ENCODE data around the gene SPIRE2.

The SPIRE2 gene

DNA sequence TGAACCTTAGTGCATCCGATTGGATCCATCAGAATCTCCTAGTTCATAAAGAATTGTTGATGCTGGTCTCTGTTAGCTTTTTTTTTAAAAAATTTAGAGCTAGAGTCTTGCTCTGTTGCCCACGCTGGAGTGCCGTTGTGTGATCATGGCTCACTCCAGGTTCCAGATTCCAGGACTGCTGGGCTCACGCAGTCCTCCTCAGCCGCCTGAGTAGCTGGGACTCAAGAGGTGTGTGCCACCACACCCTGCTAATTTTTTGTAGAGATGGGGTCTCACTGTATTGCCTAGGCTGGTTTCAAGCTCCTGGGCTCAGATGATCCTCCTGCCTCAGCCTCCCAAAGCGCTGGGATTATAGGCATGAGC, 53.1 kb downstream of the SPIRE2 start:
- Histone ChIP-seq H3K9me3 (ENCODE audit: control insufficient read depth in 5 of 5, low read length in 5 of 5) (no peaks in the 10 kb centered on the region), H3K36me3 (ENCODE audit: control insufficient read depth in 5 of 5, insufficient read depth in 5 of 5, low read length in 5 of 5) (peaks cover 0 to 73% (median 59%) of the 10 kb centered on the region in 5 donors)

GRCh38 chr16:89883346-89884040, 55.2 kb downstream of the SPIRE2 start:
- Histone ChIP-seq H3K27ac (ENCODE audit: low read depth, low read length) (no peak overlapping the region), H3K27me3 (ENCODE audit: control insufficient read depth in 5 of 5, insufficient read depth in 4 of 5, low read length in 5 of 5) (no peaks in the 10 kb centered on the region), H3K4me1 (ENCODE audit: control insufficient read depth in 5 of 5, insufficient read depth in 5 of 5, low read length in 5 of 5) (peaks cover 0 to 7% (median 0%) of the 10 kb centered on the region in 5 donors), H3K9me3 (ENCODE audit: control insufficient read depth in 5 of 5, low read length in 5 of 5) (no peaks in the 10 kb centered on the region), H3K4me3 (ENCODE audit: low read depth in 1 of 5, low read length in 5 of 5) (no peak overlapping the region), H3K36me3 (ENCODE audit: control insufficient read depth in 5 of 5, insufficient read depth in 5 of 5, low read length in 5 of 5) (peaks cover 0 to 93% (median 72%) of the 10 kb centered on the region in 5 donors), H3K9ac (ENCODE audit: low read length in 5 of 5) (no peak overlapping the region)

More for the DNA sequence above, 53.1 kb downstream of the SPIRE2 start:
- no peak overlapping the region for H3K4me3 ChIP-seq (ENCODE audit: low read depth in 1 of 5, low read length in 5 of 5)
- no peak overlapping the region for H3K27ac ChIP-seq (ENCODE audit: low read depth, low read length)
- no peaks in the 10 kb centered on the region for H3K27me3 ChIP-seq (ENCODE audit: control insufficient read depth in 5 of 5, insufficient read depth in 4 of 5, low read length in 5 of 5)
- peaks cover 0 to 7% (median 0%) of the 10 kb centered on the region in 5 donors for H3K4me1 ChIP-seq (ENCODE audit: control insufficient read depth in 5 of 5, insufficient read depth in 5 of 5, low read length in 5 of 5)
- H3K9ac ChIP-seq (ENCODE audit: low read length in 5 of 5), result no peak overlapping the region

DNA sequence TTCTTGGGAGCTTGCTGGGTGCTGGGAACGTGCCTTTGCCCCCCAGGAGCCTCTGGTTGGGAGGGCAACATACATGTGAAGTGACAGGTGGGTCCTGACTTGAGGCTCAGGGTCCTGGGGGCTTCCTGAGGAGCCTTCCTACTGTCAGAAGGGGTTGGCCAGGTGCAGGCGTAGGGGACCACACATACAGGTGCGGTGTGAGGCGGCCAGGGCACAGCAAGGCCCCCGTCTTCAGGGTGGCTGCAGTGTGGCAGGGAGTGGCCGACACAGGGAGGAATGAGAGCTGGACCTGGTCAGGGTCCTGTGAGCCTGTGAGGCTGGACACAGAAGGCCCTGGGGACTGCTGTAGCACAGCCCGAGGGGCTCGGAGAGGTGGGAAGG, 55.8 kb downstream of the SPIRE2 start:
- Histone ChIP-seq H3K4me1 (ENCODE audit: control insufficient read depth in 5 of 5, insufficient read depth in 5 of 5, low read length in 5 of 5) (peaks cover 0 to 7% (median 0%) of the 10 kb centered on the region in 5 donors), H3K27ac (ENCODE audit: low read depth, low read length) (no peak overlapping the region), H3K9me3 (ENCODE audit: control insufficient read depth in 5 of 5, low read length in 5 of 5) (no peaks in the 10 kb centered on the region), H3K9ac (ENCODE audit: low read length in 5 of 5) (no peak overlapping the region), H3K27me3 (ENCODE audit: control insufficient read depth in 5 of 5, insufficient read depth in 4 of 5, low read length in 5 of 5) (no peaks in the 10 kb centered on the region), H3K4me3 (ENCODE audit: low read depth in 1 of 5, low read length in 5 of 5) (no peak overlapping the region), H3K36me3 (ENCODE audit: control insufficient read depth in 5 of 5, insufficient read depth in 5 of 5, low read length in 5 of 5) (peaks cover 0 to 91% (median 71%) of the 10 kb centered on the region in 5 donors)

GRCh38 chr16:89887243-89887642, 59.0 kb downstream of the SPIRE2 start:
- Histone ChIP-seq H3K9ac (ENCODE audit: low read length in 5 of 5) (no peak overlapping the region), H3K4me1 (ENCODE audit: control insufficient read depth in 5 of 5, insufficient read depth in 5 of 5, low read length in 5 of 5) (peaks cover 0 to 7% (median 0%) of the 10 kb centered on the region in 5 donors), H3K9me3 (ENCODE audit: control insufficient read depth in 5 of 5, low read length in 5 of 5) (no peaks in the 10 kb centered on the region), H3K36me3 (ENCODE audit: control insufficient read depth in 5 of 5, insufficient read depth in 5 of 5, low read length in 5 of 5) (peaks cover 0 to 93% (median 76%) of the 10 kb centered on the region in 5 donors), H3K27me3 (ENCODE audit: control insufficient read depth in 5 of 5, insufficient read depth in 4 of 5, low read length in 5 of 5) (no peaks in the 10 kb centered on the region), H3K27ac (ENCODE audit: low read depth, low read length) (no peak overlapping the region), H3K4me3 (ENCODE audit: low read depth in 1 of 5, low read length in 5 of 5) (no peak overlapping the region)

GRCh38 chr16:89890200-89890599, 61.9 kb downstream of the SPIRE2 start:
- Histone ChIP-seq H3K4me3 (ENCODE audit: low read depth in 1 of 5, low read length in 5 of 5) (no peak overlapping the region), H3K4me1 (ENCODE audit: control insufficient read depth in 5 of 5, insufficient read depth in 5 of 5, low read length in 5 of 5) (peaks cover 0 to 3% (median 0%) of the 10 kb centered on the region in 5 donors), H3K27ac (ENCODE audit: low read depth, low read length) (no peak overlapping the region), H3K9ac (ENCODE audit: low read length in 5 of 5) (no peak overlapping the region), H3K9me3 (ENCODE audit: control insufficient read depth in 5 of 5, low read length in 5 of 5) (no peaks in the 10 kb centered on the region), H3K27me3 (ENCODE audit: control insufficient read depth in 5 of 5, insufficient read depth in 4 of 5, low read length in 5 of 5) (no peaks in the 10 kb centered on the region), H3K36me3 (ENCODE audit: control insufficient read depth in 5 of 5, insufficient read depth in 5 of 5, low read length in 5 of 5) (peaks cover 0 to 96% (median 81%) of the 10 kb centered on the region in 5 donors)

DNA sequence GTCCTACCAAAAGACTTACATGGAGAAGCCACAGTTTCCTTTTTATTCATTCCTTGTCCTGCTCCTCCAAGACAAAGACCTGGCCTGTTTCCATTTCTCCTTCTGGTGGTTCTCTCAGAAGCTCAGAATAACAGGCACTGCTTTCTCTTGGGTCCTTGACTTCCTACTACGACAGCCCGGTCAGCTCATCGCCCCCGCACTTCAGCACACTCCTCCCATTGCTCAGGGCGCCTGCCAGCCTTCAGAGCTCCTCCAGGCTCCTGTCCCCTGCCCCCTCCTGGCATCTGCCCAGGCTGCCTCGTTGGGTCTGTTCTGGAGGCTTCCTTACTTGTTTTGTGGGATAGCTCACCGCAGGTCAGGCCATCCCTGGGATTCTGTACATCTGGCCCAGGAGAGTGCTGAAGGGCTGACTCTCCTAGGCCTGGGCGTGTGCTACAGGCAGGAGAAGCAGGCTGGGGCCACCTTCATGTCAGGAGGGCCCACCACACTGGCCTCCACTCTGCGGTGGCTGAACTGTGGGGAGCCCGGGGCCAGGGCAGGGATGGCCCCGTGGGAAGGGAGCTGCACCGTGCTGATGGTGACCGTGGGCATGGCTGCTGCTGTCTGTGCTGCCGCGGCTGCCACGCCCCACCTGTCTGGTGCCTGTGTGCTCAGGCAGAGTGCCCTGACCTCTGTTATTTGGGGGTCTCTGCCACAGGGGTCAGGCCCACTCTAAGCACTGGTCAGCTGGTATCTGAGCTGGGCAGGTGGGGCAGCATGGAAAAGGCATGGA, 62.8 kb downstream of the SPIRE2 start:
- Histone ChIP-seq H3K9ac (ENCODE audit: low read length in 5 of 5) (no peak overlapping the region), H3K4me1 (ENCODE audit: control insufficient read depth in 5 of 5, insufficient read depth in 5 of 5, low read length in 5 of 5) (no peaks in the 10 kb centered on the region), H3K36me3 (ENCODE audit: control insufficient read depth in 5 of 5, insufficient read depth in 5 of 5, low read length in 5 of 5) (peaks cover 0 to 96% (median 80%) of the 10 kb centered on the region in 5 donors), H3K4me3 (ENCODE audit: low read depth in 1 of 5, low read length in 5 of 5) (no peak overlapping the region), H3K9me3 (ENCODE audit: control insufficient read depth in 5 of 5, low read length in 5 of 5) (no peaks in the 10 kb centered on the region), H3K27ac (ENCODE audit: low read depth, low read length) (no peak overlapping the region), H3K27me3 (ENCODE audit: control insufficient read depth in 5 of 5, insufficient read depth in 4 of 5, low read length in 5 of 5) (no peaks in the 10 kb centered on the region)

- Histone ChIP-seq H3K4me3 (ENCODE audit: low read depth in 1 of 5, low read length in 5 of 5) (no peak overlapping the region), H3K36me3 (ENCODE audit: control insufficient read depth in 5 of 5, insufficient read depth in 5 of 5, low read length in 5 of 5) (peaks cover 0 to 96% (median 84%) of the 10 kb centered on the region in 5 donors), H3K9ac (ENCODE audit: low read length in 5 of 5) (no peak overlapping the region), H3K4me1 (ENCODE audit: control insufficient read depth in 5 of 5, insufficient read depth in 5 of 5, low read length in 5 of 5) (no peaks in the 10 kb centered on the region), H3K27ac (ENCODE audit: low read depth, low read length) (no peak overlapping the region), H3K9me3 (ENCODE audit: control insufficient read depth in 5 of 5, low read length in 5 of 5) (no peaks in the 10 kb centered on the region), H3K27me3 (ENCODE audit: control insufficient read depth in 5 of 5, insufficient read depth in 4 of 5, low read length in 5 of 5) (no peaks in the 10 kb centered on the region)
Observed at GRCh38 chr16:89892055-89892630, 63.9 kb downstream of the SPIRE2 start.

DNA sequence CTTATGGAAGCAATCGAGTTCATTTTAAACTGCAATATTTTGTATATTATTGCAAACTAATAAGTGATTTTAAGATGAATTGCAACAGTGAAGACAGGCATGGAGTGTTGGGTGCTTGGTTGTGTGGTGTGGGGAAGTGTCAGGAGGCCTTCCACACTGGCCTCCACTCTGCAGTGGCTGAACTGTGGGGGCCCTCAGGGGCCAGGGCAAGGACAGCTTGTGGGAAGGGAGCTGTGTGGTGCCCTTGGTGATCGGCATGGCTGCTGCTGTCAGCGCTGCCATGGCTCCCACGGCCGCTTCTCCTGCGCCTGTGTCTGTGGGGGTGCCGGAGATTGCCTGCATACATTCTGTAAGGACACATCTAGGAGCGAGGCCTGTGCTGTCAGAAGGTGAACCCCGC, 64.4 kb downstream of the SPIRE2 start:
- Histone ChIP-seq H3K27ac (ENCODE audit: low read depth, low read length) (no peak overlapping the region), H3K4me3 (ENCODE audit: low read depth in 1 of 5, low read length in 5 of 5) (no peak overlapping the region), H3K9me3 (ENCODE audit: control insufficient read depth in 5 of 5, low read length in 5 of 5) (no peaks in the 10 kb centered on the region), H3K27me3 (ENCODE audit: control insufficient read depth in 5 of 5, insufficient read depth in 4 of 5, low read length in 5 of 5) (no peaks in the 10 kb centered on the region), H3K9ac (ENCODE audit: low read length in 5 of 5) (no peak overlapping the region), H3K36me3 (ENCODE audit: control insufficient read depth in 5 of 5, insufficient read depth in 5 of 5, low read length in 5 of 5) (peaks cover 0 to 96% (median 83%) of the 10 kb centered on the region in 5 donors), H3K4me1 (ENCODE audit: control insufficient read depth in 5 of 5, insufficient read depth in 5 of 5, low read length in 5 of 5) (no peaks in the 10 kb centered on the region)

- Histone ChIP-seq H3K27me3 (ENCODE audit: control insufficient read depth in 5 of 5, insufficient read depth in 4 of 5, low read length in 5 of 5) (no peaks in the 10 kb centered on the region), H3K36me3 (ENCODE audit: control insufficient read depth in 5 of 5, insufficient read depth in 5 of 5, low read length in 5 of 5) (peaks cover 0 to 97% (median 83%) of the 10 kb centered on the region in 5 donors), H3K9me3 (ENCODE audit: control insufficient read depth in 5 of 5, low read length in 5 of 5) (no peaks in the 10 kb centered on the region), H3K9ac (ENCODE audit: low read length in 5 of 5) (no peak overlapping the region), H3K27ac (ENCODE audit: low read depth, low read length) (no peak overlapping the region), H3K4me1 (ENCODE audit: control insufficient read depth in 5 of 5, insufficient read depth in 5 of 5, low read length in 5 of 5) (no peaks in the 10 kb centered on the region), H3K4me3 (ENCODE audit: low read depth in 1 of 5, low read length in 5 of 5) (no peak overlapping the region)
Observed at GRCh38 chr16:89893642-89894548, 65.6 kb downstream of the SPIRE2 start.
